HG03442 (cell line): Measurements from ENCODE around the gene ANP32B.

ENCODE experiments used
- ATAC-seq: cut with Tn5 transposase; IDR thresholded peaks from one replicate; pipeline ENCODE4 v1.9.1; 2021; ENCODE audit warnings: mild to moderate bottlenecking, moderate library complexity; ENCODE audit not compliant: unreplicated experiment

The ANP32B gene

DNA sequence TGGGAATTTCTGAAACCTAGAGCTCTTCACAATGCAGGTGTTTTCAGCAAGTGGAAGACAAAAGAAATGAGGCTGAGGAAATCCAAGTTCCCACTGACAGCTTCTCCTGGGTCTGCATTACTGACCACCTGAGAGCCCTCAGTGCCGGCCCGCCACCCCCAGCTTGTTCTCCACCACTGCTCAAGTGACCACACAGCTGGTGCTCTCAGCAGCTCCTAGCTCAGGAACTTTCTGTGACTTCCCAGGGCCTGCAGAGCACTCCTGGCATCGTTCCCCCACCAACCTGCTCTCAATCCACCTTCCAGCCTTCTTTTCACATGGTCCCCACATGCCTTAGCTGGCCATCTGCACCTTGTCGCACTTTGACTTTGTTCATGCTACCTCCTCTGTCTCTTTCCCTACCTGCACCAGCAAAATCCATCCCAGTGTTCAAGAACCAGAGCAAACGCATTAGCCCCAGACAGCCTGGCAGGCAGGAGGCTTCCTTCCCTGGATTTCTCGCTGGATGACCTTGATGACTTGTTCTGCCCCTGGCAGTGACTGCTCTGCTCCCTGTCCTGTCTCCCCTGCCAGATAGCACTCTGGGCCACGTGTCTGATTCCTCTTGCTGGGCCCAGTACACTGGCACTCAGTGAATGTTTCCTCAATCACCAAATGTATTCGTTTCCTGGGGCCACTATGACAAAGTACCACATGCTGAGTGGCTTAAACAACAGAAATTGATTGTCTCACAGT lies 38.3 kb downstream of the ANP32B start:
- ATAC-seq = no peak

DNA sequence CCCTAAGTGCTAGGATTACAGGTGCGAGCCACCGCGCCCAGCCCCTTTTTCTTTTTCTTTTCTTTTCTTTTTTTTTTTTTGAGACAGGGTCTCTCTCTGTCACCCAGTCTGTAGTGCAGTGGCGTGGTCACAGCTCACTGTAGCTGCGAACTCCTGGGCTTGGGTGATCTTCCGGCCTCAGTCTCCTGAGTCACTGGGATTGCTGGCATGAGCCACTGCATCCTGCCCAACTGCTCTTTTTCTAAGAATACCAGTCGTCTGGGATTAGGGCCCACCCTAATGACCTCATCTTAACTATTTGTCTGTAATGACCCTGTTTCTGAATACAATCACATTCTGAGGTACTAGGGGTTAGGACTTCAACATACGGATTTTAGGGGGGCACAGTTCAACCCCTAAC lies 39.3 kb downstream of the ANP32B start:
- no peak for ATAC-seq

- no peak for ATAC-seq
Measured at GRCh38 chr9:98024702-98025101, 41.6 kb downstream of the ANP32B start.

GRCh38 chr9:98031169-98031568 lies 48.0 kb downstream of the ANP32B start:
- no peak for ATAC-seq

GRCh38 chr9:98031935-98032334 lies 48.8 kb downstream of the ANP32B start:
- ATAC-seq = no peak

GRCh38 chr9:98034593-98035546 lies 51.7 kb downstream of the ANP32B start:
- ATAC-seq = peak; percentile 64

GRCh38 chr9:98037357-98037756 lies 54.2 kb downstream of the ANP32B start:
- no peak for ATAC-seq

GRCh38 chr9:98038958-98039357 lies 55.8 kb downstream of the ANP32B start:
- peak; percentile 30 for ATAC-seq

DNA sequence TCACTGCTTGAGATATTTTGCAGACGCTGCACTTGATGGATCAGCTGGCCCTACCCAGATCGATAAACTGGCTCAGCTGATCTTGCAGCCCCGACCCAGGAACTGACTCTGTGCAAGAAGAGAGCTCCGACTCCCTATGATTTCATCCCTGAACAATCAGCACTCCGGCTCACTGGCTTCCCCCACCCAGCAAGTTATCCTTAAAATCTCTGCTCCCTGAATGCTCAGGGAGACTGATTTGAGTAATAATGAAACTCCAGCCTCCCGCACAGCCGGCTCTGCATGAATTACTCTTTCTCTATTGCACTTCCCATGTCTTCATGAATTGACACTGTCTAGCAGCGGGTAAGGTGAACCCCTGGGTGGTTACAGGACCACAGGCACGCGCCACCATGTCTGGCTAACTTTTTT lies 56.5 kb downstream of the ANP32B start:
- ATAC-seq = no peak

- no peak for ATAC-seq
Measured at GRCh38 chr9:98040212-98040611, 57.1 kb downstream of the ANP32B start.

DNA sequence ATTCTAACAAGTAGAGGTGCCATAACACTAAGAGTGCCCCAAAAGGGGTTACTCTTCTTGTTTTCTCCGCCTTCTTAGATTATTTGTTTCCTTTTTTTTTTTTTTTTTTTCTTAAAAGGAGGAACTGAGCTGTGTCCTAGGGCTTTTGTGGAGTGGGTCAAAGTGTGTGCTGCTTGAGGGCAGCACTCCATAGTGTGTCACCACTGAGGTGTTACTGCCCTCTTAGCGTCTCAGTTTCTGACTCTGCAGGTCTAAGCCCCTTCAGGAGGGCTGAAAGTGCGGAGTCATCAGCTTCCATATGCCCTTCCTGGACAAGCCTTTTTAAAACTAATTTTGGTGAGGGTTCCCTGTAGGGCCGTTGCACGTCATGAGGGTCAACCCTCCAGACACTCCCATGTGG lies 60.8 kb downstream of the ANP32B start:
- ATAC-seq = no peak

DNA sequence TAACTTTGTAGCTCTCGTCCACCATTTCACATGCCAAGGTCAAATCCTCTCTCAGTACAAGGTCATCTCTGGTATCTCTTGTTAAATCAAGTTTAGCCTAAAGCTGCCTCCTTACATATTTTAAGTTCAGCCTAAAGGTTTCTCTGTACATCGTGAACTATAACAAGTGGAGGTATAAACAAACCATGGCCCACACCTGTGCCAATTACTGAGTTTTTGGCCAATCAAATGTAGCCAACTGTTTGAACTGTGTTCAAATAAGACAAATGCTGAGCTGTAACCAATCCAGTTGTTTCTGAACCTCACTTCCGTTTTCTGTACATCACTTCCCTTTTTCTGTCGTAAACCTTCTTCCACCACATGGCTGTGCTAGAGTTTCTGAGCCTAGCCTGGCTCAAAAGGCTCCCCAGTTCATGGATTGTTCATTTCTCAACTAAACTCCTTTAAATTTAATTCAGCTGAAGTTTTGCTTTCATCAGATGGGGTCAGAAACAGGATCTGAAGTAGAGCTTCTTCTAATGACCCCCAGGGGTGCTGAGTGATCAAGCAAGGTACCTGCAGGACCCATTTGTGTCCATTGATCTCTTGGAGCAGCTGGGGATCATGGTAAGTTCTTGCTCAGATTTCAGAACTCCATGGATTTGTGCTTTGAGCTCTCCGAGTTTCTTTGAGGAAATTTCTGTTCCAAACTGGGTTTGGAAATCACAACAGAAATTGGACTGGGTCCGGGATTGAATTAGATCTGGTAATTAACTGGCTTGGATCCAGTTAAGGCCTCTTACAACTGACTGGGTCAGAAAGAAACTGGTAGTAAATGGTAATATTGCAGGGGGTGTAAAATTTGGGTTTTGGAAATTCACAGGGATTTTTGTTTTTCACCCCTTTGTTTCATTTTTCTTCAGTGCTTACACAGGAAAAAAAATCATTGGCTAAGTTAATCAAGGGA lies 62.4 kb downstream of the ANP32B start:
- no peak for ATAC-seq

- ATAC-seq = no peak
Measured at GRCh38 chr9:98046180-98046543, 63.0 kb downstream of the ANP32B start.

DNA sequence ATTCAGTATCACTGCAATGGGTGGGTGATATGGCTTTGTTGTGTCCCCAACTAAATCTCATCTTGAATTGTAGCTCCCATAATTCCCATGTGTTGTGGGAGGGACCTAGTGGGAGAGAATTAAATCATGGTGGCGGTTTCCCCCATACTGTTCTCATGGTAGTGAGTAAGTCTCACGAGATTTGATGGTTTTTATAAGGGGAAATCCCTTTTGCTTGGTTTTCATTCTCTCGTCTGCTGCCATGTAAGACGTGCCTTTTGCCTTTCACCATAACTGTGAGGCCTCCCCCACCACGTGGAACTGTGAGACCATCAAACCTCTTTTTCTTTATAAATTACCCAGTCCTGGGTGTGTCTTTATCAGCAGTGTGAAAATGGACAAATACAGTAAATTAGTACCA lies 63.9 kb downstream of the ANP32B start:
- no peak for ATAC-seq

DNA sequence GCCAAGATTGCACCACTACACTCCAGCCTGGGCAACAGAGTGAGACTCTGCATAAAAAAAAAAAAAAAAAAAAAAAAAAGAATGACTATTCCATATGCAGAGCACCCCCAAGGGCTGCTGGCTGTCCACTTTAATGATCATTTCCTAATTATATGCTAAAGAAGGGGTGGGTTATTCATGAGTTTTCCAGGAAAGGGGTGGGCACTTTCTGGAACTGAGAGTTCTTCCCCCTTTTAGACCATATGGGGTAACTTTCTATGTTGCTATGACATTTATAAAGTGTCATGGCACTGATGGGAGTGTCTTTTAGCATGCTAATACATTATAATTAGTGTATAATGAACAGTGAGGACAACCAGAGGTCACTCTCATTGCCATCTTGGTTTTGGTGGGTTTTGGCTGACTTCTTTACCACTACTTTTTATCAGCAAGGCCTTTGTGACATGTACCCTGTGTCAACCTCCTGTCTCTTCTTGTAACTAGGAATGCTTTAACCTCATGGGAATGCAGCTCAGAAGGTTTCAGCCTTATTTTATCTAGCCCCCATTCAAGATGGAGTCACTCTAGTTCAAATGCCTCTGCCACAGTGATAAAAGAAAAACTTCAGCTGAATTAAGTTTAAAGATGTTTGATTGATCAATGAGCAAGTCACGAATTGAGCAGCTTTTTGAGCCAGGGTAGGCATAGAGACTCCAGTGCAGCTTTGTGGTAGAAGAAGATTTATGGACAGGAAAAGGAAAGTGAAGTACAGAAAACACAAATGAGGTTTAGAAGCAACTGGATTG lies 66.3 kb downstream of the ANP32B start:
- no peak for ATAC-seq

GRCh38 chr9:98050351-98050750 lies 67.2 kb downstream of the ANP32B start:
- no peak for ATAC-seq

- no peak for ATAC-seq
Measured at GRCh38 chr9:98054376-98054951, 71.3 kb downstream of the ANP32B start.

GRCh38 chr9:98056269-98057137 lies 73.4 kb downstream of the ANP32B start, which contains the start of gene NANS:
TSS of gene NANS (plus strand) at chr9:98056732. CDS start at chr9:98056809, 77 bp downstream.
- peak; percentile 91 for ATAC-seq
